Measurements from ENCODE around the gene TNFRSF6B.

DNA sequence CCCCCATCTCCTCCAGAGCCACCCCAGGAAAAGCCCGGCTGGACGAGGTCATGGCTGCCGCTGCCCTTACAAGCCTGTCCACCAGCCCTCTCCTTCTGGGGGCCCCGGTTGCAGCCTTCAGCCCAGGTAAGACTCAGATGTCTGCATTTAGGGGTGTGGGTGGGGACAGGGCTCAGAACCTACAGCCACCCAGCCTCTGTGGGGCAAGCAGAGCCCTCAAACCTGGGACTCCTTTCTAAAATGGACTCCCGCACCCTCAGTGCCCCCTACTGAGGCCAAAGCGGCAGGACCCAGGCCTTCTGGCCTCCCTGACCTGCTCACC lies 44.9 kb downstream of the TNFRSF6B start:
- TF ChIP-seq POLR2A (IDR thresholded peaks at IDR 0.05; ENCODE audit: low read depth, low read length) (no peak), CHD1 (IDR thresholded peaks at IDR 0.05; ENCODE audit: low read depth, low read length) (no peak), MXI1 (IDR thresholded peaks at IDR 0.05; ENCODE audit: borderline replicate concordance, low read depth, low read length) (no peak), RCOR1 (IDR thresholded peaks at IDR 0.05; ENCODE audit: insufficient replicate concordance, low read length) (no peak)
- TF ChIP-seq, protein P1, sequence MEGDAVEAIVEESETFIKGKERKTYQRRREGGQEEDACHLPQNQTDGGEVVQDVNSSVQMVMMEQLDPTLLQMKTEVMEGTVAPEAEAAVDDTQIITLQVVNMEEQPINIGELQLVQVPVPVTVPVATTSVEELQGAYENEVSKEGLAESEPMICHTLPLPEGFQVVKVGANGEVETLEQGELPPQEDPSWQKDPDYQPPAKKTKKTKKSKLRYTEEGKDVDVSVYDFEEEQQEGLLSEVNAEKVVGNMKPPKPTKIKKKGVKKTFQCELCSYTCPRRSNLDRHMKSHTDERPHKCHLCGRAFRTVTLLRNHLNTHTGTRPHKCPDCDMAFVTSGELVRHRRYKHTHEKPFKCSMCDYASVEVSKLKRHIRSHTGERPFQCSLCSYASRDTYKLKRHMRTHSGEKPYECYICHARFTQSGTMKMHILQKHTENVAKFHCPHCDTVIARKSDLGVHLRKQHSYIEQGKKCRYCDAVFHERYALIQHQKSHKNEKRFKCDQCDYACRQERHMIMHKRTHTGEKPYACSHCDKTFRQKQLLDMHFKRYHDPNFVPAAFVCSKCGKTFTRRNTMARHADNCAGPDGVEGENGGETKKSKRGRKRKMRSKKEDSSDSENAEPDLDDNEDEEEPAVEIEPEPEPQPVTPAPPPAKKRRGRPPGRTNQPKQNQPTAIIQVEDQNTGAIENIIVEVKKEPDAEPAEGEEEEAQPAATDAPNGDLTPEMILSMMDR (conservative IDR thresholded peaks at IDR 0.05; ENCODE audit: low read depth, low read length), result no peak
